ENCODE data around the gene TTC9B. TPM values are rescaled to one million over a fixed set of nuclear protein-coding genes. Genes with fewer than 3 reads are reported as not detected.
A peak's percentile ranks its signal among the peaks of the same experiment; 100 is the strongest.

The TTC9B gene
- total and polyA plus RNA-seq, 2 of the 8 experiments (the other 6 are each of a cell fraction or from before 2014, with no cell fraction given), result 0.26 TPM; not detected in 1

GRCh38 chr19:40217027-40217810 is 965 bp downstream of the TTC9B start (continued):
- no peak for TF ChIP-seq EP300 (IDR thresholded peaks at IDR 0.05; ENCODE audit: borderline replicate concordance in 1 of 2, low read depth in 2 of 2, low read length in 2 of 2)
- no peak for TF ChIP-seq CBX8 (IDR thresholded peaks at IDR 0.05; ENCODE audit: borderline replicate concordance, low read depth, low read length)
- no peak for TF ChIP-seq EZH2 (IDR thresholded peaks at IDR 0.05; ENCODE audit: low read depth, low read length, severe bottlenecking)
- TF ChIP-seq YY1 (IDR thresholded peaks at IDR 0.05; ENCODE audit: low read depth, low read length), result no peak
- no peak for TF ChIP-seq SP1 (IDR thresholded peaks at IDR 0.05; ENCODE audit: low read depth, low read length)
- TF ChIP-seq SIN3A (conservative IDR thresholded peaks at IDR 0.05 in 1 of 2, IDR thresholded peaks at IDR 0.05 in 1 of 2; ENCODE audit: low read depth in 1 of 2, low read length in 2 of 2), result 0 out of 4 replicates have a peak, but pooled peaks of 1 of the 2 experiments have one; percentile 22
- TF ChIP-seq POLR2A (IDR thresholded peaks at IDR 0.05; ENCODE audit: control extremely low read depth in 1 of 2, low read depth in 2 of 2, low read length in 2 of 2), result no peak
- TF ChIP-seq SIRT6 (IDR thresholded peaks at IDR 0.05; ENCODE audit: low read length), result no peak
- TF ChIP-seq KDM4A (IDR thresholded peaks at IDR 0.05; ENCODE audit: low read depth, low read length, severe bottlenecking), result peak; percentile 50
- TF ChIP-seq HDAC6 (IDR thresholded peaks at IDR 0.05; ENCODE audit: low read depth, low read length), result no peak
- TF ChIP-seq EGR1 (IDR thresholded peaks at IDR 0.05; ENCODE audit: borderline replicate concordance, low read depth, low read length), result no peak
- no peak for TF ChIP-seq SP4 (IDR thresholded peaks at IDR 0.05; ENCODE audit: low read length)
- TF ChIP-seq ZNF274 (IDR thresholded peaks at IDR 0.05; ENCODE audit: borderline replicate concordance, extremely low read depth, low read length), result no peak
- no peak for TF ChIP-seq CBX5 (IDR thresholded peaks at IDR 0.05; ENCODE audit: low read depth, low read length)
- TF ChIP-seq NRF1 (IDR thresholded peaks at IDR 0.05; ENCODE audit: low read depth, low read length), result 0 out of 2 replicates have a peak, but pooled peaks have one; percentile 22

All from H1 (cell line).